Left colon (tissue), 2 donors: Measurements from ENCODE around the gene MYADM. TPM values are rescaled to one million over a fixed set of nuclear protein-coding genes. Genes with fewer than 3 reads are reported as not detected.
"Not testable (repeated sequence)": the region's sequence is repeated elsewhere in the genome, so short reads cannot be mapped to it uniquely, and the experiment has no call there.

Experiments
- ATAC-seq: fragments of 200-7000 bp; cut with Tn5 transposase; one replicate; pipeline ENCODE4 v1.9.1; 2020; ENCODE audit warnings: mild to moderate bottlenecking, moderate library complexity
- DNase-seq, 2 donors: peaks; one replicate each; pipeline ENCODE4 v3.0.0-alpha.2; 2020
- intact Hi-C, 2 donors: fragments of 100-400 bp; cut with DNase I in 1 of 2; cut with micrococcal nuclease in 1 of 2; formaldehyde crosslinking; loops; one replicate each; pipeline versions ENCODE4 v1.11.2 to v1.14.0; 2022; cut with DNase I, micrococcal nuclease
- long read RNA-seq: library from polyadenylated mRNA; unstranded; transcript quantifications from one replicate; pipeline ENCODE4 v2.0.0, GENCODE V29; 2021
- total RNA-seq, 2 donors: library from RNA; stranded (reverse); fragmentation: NEBNext Ultra II Directional; extraction: Animal tissue kit (Norgen Biotek cat#: 25700); gene quantifications; one replicate each; pipeline ENCODE4 v1.2.1, GENCODE V29; 2021
- donor health status: DM: no; HTN: no; CAD: no.
- donor health status: DM: yes; HTN: yes; CAD: no.

MYADM gene, protein sequence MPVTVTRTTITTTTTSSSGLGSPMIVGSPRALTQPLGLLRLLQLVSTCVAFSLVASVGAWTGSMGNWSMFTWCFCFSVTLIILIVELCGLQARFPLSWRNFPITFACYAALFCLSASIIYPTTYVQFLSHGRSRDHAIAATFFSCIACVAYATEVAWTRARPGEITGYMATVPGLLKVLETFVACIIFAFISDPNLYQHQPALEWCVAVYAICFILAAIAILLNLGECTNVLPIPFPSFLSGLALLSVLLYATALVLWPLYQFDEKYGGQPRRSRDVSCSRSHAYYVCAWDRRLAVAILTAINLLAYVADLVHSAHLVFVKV
- total RNA-seq = 10 to 100 TPM; 55.6 to 78.4 TPM
- long read RNA-seq, partial matches to known transcripts = 0 of 26 reads
- long read RNA-seq, other reads (novel, unspliced or antisense) = 26 of 26 reads

DNA sequence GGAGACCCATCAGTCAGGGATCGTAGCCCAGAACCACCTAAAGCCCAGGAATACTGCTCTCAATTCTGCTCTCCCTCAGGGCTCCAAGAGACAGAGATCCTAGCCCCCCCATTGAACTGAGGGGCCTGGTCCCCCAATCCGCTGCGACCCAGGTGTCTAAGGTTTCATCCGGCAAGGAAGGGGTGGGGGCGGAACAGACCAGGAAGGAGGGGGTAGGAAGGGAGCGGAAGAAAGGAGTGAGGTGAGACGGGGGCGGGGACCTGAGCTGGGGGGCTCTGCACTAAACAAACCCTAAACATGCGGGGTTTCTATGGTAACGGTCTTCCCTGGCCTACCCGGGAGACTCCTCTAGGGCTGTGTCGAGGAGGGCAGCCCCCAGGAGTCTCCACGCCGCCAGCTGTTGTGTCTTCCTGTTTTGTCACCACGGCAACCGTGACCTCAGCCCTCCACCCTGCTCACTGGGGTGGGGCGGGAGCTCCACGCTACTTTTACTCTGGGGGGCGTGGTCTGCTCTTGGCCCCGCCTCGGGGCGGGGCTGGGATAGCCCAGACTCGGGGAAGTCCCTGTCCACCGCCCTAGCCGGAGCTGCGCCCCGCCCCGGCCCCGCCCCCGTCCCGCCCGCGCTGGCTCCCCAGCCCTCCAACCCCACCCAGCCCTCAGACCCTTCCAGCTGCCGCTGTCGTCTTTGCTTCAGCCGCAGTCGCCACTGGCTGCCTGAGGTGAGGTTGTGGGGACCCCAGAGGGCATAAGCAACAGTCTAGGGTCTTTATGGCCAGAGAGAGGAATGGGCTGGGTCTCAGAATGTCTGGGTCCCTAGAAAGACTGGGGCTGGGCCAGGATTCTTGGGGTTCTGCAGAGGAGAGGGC lies at the start of gene MYADM:
Gene MYADM, plus strand, starts transcription at position 659 of the 866 bp plus-strand sequence. CDS start 5,647 bp downstream, outside the sequence.
- peak; percentile 74 for ATAC-seq
- intact Hi-C loops = no loop called here
- peak; percentile 98 to 99 for DNase-seq

DNA sequence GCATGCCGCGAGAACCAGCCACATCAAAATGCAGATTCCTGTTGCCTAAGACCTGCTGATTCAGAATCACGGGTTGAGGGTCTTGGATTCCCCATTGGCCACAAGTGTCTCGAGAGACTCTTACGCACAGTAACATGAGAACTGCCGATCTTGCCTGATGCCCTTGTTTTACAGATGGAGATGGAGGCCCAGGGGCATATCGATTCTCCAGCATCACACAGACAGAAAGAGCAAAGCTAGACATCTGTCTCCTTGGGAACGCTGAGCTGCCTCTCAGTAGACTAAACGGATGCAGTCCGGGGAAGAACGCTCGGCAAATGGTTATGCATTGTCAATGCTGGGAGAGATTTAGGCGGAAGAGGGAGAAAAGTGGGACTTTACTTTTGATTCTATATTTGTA lies 48.9 kb upstream of the MYADM start:
- intact Hi-C loops = no loop called here
- ATAC-seq (no peak), DNase-seq (no peak)

DNA sequence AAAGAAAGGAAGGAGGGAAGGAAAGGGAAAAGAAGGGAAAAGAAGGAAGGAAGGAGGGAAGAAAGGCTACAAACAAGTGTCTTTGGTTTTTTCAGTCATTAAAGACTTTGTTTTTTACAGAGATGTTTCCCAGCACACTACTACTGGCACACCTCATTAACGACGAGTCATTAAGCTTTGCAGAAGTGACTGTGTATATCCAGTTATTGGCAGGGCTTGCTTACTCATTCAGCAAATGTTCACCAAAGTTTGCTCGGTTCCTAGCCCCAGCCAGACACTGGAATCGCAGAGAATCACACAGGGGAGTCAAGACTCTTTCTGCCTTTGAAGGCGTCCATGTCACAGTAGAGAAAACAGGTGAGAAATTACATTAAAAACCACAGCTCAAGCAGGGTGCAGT lies 47.8 kb upstream of the MYADM start:
- ATAC-seq (no peak), DNase-seq (no peak)
- intact Hi-C loops = no loop called here

DNA sequence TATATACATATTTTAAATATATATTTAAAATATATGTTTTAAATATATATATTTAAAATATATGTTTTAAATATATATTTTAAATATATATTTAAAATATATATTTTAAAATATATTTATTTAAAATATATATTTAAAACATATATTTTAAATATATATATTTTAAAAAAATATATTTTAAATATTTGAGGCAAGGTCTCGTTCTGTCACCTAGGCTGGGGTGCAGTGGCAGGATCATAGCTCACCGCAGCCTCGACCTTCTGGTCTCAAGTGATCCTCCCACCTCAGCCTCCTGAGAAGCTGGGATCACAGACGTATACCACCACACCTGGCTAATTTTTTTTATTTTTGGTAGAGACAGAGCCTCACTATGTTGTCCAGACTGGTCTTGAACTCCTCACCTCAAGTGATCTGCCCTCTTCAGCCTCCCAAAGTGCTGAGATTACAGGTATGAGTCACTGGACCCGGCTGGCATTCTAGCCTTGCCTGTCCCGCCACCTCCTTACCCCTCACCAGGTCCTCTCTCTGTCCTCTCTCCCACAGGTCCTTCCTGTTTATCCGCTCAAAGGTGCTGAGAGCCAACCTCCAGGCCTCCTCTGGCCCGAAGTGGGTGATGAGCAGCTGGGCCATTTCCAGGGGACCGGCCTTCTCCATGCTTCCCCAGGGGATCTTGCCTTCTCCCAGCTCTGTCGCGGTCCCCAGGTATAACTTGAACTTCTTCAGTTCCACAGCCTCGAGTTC lies 44.1 kb upstream of the MYADM start:
- intact Hi-C loops = no loop called here
- ATAC-seq = no peak
- no peak for DNase-seq

DNA sequence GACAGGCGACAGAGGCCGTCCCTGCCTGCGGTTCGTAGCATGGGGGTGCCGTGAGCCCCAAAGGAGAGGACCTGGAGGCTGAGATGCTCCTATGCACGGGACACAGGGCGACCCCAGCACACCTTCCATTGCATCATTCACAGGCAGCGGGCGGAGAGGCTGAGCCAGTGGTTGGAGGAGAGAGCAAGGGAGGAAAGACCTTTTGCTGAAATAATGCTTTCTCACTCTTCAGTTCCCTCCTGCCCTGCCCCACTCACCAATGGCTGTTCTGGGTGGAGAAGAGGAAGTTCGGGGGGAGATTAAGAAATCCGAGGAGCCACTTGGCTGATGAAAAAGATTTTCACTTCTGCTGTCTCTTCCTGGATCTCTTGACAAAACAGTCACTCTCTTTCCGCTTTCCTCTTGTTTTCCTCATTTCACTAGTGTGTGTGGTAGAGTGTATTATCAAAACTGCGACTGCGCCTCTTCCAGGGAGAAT lies 43.5 kb upstream of the MYADM start, which contains the start of gene NLRP12:
Gene NLRP12, minus strand, starts transcription at position 181 of the 478 bp plus-strand sequence. Its CDS starts 140 bp downstream, at position 41.
- ATAC-seq (no peak), DNase-seq (no peak)
- intact Hi-C loops = no loop called here

DNA sequence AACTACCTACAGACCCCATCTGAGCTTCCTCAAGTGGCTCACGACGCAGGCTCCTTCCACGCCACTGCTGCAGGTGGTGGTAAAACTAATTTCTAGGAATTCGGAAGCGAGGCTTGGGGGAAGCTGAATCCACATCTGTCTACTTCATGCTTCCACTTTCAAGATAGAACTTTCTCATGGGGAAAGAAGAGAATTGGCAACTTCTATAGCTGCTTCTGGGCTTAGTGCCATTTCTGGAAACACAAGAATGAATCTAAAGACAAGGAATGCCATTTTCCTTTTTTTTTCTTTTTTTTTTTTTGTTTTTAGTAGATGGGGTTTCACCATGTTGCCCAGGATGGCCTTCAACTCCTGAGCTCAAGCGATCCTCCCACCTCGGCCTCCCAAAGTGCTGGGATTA lies 40.8 kb upstream of the MYADM start:
- no peak for DNase-seq
- intact Hi-C loops = no loop called here
- no peak for ATAC-seq

DNA sequence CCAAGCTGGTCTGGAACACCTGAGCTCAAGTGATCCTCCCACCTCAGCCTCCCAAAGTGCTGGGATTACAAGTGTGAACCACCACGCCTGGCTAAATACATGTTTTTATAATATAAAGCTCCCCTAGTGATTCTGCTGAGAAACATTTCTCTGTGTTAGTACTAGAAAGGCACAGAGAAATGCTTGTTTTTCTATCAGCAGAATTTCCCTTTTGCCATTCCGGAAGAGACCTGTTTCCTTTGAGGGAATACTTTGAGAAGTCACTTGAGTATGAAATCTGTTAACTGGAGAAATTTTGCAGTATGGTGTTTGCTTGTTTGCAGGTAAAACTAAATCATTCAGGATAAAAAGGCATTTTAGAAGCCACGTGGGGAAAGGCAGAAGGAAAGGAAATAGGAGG lies 39.2 kb upstream of the MYADM start:
- ATAC-seq (no peak), DNase-seq (no peak)
- intact Hi-C loops = no loop called here

DNA sequence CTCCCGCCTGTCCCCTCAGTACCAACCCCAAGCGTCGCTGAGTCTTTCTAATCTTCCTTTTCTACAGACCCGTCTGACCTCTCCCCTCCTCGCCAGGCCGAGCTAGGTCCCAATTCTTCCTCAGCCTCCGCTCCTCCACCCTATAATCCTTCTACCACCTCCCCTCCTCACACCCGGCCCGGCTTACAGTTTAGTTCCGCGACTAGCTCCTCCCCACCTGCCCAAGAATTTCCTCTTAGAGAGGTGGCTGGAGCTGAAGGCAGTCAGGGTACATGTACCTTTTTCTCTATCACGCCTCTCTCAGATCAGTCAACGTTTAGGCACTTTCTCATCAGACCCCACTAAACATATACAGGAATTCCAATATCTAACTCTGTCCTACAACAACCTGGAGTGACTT lies 34.8 kb upstream of the MYADM start:
- intact Hi-C loops, DNase-seq, ATAC-seq: not testable (repeated sequence)

DNA sequence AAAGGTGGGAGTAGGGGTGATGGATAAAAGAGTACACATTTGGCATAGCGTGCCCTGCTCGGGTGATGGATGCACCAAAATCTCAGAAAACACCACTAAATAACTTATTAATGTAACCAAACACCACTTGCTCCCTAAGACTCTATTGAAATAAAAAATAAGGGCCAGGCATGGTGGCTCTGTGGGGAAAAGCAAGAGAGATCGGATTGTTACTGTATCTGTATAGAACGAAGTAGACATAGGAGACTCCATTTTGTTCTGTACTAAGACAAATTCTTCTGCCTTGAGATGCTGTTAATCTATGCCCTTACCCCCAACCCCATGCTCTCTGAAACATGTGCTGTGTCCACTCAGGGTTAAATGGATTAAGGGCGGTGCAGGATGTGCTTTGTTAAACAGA lies 29.2 kb upstream of the MYADM start:
- intact Hi-C loops, ATAC-seq, DNase-seq: not testable (repeated sequence)

DNA sequence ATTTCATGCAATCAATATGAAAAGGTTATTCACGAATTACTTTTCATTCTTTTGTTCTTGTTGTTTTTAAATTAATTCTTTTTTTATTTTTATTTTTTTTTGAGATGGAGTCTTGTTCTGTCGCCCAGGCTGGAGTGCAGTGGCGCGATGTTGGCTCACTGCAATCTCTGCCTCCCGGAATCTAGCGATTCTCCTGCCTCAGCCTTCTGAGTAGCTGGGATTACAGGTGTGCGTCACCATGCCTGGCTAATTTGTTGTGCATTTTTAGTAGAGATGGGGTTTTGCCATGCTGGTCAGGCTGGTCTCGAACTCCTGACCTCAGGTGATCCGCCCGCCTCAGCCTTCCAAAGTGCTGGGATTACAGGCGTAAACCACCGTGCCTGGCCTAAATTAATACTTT lies 27.4 kb upstream of the MYADM start:
- DNase-seq, ATAC-seq: not testable (repeated sequence)
- intact Hi-C loops = loop anchor here in 1 of 2 donors (5.0 kb wide), 1 partner anchor 182 kb away; no protein-coding TSS in a partner anchor

DNA sequence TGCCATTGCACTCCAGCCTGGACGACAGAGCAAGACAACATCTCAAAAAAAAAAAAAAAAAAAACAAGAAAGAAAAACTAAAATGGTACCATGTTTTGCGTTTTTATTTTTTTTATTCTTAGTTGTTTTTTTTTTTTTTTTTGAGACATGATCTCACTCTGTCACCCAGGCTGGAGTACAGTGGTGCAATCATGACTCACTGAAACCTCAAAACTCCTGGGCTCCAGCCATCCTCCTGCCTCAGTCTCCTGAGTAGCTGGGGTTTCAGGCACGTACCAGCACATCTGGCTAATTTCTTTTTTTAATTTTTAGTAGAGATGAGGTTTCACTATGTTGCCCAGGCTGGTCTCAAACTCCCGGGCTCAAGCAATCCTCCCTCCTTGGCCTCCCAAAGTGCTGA lies 26.8 kb upstream of the MYADM start:
- DNase-seq, ATAC-seq: not testable (repeated sequence)
- intact Hi-C loops = loop anchor here in 1 of 2 donors (5.0 kb wide), 1 partner anchor 181 kb away; no protein-coding TSS in a partner anchor

DNA sequence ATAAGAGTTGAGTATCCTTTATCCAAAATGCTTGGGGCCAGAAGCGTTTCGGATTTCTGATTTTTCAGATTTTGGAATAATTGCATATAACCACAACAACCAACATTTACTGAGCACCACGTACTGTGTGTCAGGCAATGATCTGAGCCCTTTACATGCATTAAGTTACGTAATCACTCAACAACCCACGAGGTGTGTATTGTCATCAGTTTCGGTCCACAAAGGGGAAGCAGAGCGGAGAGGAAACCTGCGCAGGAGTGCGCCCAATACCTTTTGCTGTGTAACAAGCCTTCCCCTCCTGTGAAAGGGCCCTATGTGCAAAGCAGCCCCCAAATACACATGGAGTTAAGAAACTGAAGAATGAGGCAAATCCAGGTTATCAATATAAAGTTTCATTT lies 22.8 kb upstream of the MYADM start:
- intact Hi-C loops = loop anchor here in 1 of 2 donors (5.0 kb wide), 1 partner anchor 177 kb away; no protein-coding TSS in a partner anchor
- DNase-seq = no peak
- no peak for ATAC-seq

DNA sequence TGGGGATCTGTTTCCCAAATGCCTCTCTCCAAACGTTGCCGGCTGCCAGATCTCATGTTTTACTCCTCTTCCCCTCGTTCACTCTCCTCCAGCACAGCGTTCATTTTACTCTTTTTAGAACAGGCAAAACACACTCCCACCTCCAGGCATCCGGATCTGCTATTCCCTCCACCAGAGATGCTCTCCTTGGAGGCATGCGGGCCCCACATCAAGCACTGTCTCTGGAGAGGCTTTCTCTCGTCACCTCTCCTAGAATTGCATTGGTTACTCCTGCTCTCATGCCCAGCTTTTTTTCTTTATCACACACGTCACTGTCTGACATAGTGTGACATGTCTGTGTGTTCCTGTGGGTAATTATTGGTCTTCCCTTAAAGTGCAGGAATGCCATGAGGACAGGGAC lies 20.1 kb upstream of the MYADM start:
- ATAC-seq (no peak), DNase-seq (no peak)
- intact Hi-C loops = no loop called here

DNA sequence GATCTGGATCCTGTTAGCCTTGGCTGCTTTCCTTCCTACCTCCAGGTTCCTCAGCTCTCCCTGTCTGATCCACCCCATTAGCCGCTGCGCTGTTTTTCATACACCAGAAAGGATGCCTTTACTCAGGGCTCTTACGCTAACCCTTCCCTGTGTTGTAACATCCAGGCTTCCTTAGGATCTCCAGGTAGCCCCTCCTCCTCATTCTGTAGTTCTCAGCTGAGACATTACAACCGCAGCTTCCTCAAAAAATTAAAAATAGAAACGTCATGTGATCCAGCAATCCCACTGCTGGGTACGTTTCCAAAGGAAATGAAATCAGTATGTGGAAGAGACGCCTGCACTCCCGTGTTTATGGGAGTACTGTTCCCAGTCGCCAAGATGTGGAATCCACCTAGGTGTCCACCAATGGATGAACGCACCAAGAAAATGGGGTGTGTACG lies 18.4 kb upstream of the MYADM start:
- no peak for DNase-seq
- intact Hi-C loops = no loop called here
- no peak for ATAC-seq

DNA sequence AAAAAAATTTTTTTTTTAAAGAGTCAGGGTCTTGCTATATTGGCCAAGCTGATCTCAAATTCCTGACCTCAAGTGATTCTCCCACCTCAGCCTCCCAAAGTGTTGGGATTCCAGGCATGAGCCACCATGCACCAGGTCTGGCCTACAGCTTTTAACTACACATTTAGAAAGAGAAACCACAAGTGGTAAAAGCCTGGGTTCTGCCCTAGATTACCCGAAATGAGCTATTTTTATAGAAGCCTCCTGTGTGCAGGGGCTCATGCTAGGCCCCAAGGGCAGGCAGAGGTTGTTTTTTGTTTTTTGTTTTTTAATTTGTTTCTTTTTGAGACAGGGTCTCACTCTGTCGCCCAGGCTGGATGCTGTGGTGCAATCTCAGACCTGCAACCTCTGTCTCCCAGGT lies 14.0 kb upstream of the MYADM start:
- intact Hi-C loops = no loop called here
- DNase-seq (no peak), ATAC-seq (no peak)

DNA sequence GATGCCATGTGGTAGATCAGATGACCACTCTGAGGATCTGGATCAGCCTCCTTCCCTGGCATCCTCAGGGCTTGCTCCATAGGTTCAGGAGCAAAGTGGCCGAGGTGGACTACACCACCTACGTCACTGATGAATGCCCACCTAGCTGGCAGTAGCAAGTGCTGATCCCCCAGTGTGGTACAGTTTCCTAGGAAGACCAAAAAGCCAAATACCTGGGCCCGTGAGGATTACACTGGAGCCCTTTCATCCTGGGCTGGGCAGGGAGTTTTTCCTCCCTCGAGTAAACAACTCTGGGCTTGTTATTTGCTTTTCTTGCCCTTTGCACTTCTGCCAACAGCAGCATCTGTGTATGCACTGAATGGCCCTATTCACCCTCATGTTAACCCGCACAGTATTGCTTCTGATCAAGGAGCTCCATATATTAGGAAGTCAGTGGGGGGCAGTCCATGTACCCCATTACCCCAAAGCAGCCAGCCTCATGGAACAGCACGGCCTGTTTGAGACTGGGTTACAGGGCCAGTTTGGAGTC lies 3.3 kb upstream of the MYADM start:
- peak; percentile 54 to 60 for DNase-seq

DNA sequence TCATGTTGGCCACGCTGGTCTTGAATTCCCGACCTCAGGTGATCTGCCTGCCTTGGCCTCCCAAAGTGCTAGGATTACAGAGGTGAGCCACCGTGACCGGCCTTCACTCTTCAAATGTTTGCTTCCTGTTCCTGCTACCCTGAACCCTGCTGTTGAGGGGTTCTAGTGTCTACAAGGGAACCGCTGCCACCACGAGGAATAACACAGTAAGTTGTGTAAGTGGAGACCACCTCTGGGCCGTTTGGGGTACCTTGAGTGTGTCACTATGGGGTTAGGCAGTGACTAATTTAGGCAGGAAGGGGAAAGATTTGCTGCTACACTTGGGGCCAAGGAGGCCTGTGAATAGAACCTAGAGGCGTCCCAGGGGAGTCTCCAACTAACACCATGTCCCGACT lies 2.2 kb upstream of the MYADM start:
- intact Hi-C loops = no loop called here
- DNase-seq = no peak
- ATAC-seq = no peak

More for the DNA sequence above, 3.3 kb upstream of the MYADM start:
- intact Hi-C loops = no loop called here
- ATAC-seq = peak; percentile 40
